SK-N-SH (cell line): ENCODE results near the gene ATP8A1.

Experiments used
- CTCF ChIP-seq: fragments of 200-600 bp; sonication (generic); IDR thresholded peaks from 2 replicates; pipeline ENCODE4 v1.6.1; 2017; ENCODE audit warnings: antibody characterized with exemption, mild to moderate bottlenecking, moderate library complexity
- ELF1 ChIP-seq: IDR thresholded peaks from 2 replicates; pipeline ENCODE4 v1.4.0; 2012
- EZH2phosphoT487 ChIP-seq: fragments of 200-600 bp; sonication (generic); IDR thresholded peaks from 2 replicates; pipeline ENCODE4 v1.6.1; 2017; ENCODE audit warnings: low read depth, mixed run types, mild to moderate bottlenecking, antibody characterized with exemption, moderate library complexity, borderline replicate concordance
- MXI1 ChIP-seq: IDR thresholded peaks from 2 replicates; pipeline ENCODE4 v1.6.1; 2012; ENCODE audit warnings: mild to moderate bottlenecking, low read depth, low read length, improper control_type of control experiment
- POLR2AphosphoS5 ChIP-seq: IDR thresholded peaks from 2 replicates; pipeline ENCODE4 v1.6.1; 2012; ENCODE audit warnings: low read depth, low read length
- RAD21 ChIP-seq: IDR thresholded peaks from 2 replicates; pipeline ENCODE4 v1.6.1; 2012; ENCODE audit warnings: mild to moderate bottlenecking, low read length

DNA sequence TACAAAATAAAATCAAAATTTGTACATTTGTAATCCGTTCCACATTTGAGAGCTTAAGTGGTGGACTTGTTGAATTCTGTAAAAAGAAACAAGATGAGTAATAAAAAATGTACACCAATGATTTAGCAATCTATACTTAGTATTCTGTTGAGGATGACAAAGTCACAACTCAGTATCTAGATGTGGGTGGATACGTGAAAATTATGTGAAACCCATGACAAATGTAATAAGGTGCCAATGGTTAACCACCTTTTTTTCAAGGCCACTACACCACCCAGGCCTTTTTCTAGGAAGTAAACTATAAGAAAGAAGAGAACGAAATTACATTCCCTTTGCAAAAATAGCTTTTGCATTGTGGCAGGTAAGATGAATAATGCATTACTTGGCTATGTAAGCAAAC, 77.0 kb downstream of the ATP8A1 start:
- no peak for TF ChIP-seq POLR2AphosphoS5
- TF ChIP-seq EZH2phosphoT487: no peak
- TF ChIP-seq MXI1: no peak
- no peak for TF ChIP-seq CTCF
- TF ChIP-seq ELF1: no peak
- no peak for TF ChIP-seq RAD21
